Endothelial cell (in vitro differentiated cells): ENCODE results near the gene EID3. TPM values are rescaled to one million over a fixed set of nuclear protein-coding genes. Genes with fewer than 3 reads are reported as not detected.
"Not testable (repeated sequence)": the region's sequence is repeated elsewhere in the genome, so short reads cannot be mapped to it uniquely, and the experiment has no call there.

ENCODE experiments used
- DNase-seq: peaks from one replicate; pipeline ENCODE4 v3.0.0; 2021; ENCODE audit warnings: low spot score
- H3K27ac Mint-ChIP-seq: one replicate; pipeline ENCODE4 v1.8.0; 2021; ENCODE audit warnings: mixed read lengths, inconsistent platforms; ENCODE audit not compliant: unreplicated experiment
- H3K27me3 Mint-ChIP-seq: one replicate; pipeline ENCODE4 v1.8.0; 2021; ENCODE audit warnings: mild to moderate bottlenecking, moderate library complexity, mixed read lengths, inconsistent platforms; ENCODE audit not compliant: unreplicated experiment
- H3K36me3 Mint-ChIP-seq: one replicate; pipeline ENCODE4 v1.8.0; 2021; ENCODE audit warnings: mild to moderate bottlenecking, low read depth, mixed read lengths, inconsistent platforms; ENCODE audit not compliant: unreplicated experiment
- H3K4me1 Mint-ChIP-seq: one replicate; pipeline ENCODE4 v1.8.0; 2021; ENCODE audit warnings: mild to moderate bottlenecking, mixed read lengths, inconsistent platforms; ENCODE audit not compliant: unreplicated experiment
- H3K4me3 Mint-ChIP-seq: one replicate; pipeline ENCODE4 v1.8.0; 2021; ENCODE audit warnings: mild to moderate bottlenecking, mixed read lengths, inconsistent platforms; ENCODE audit not compliant: unreplicated experiment
- H3K9me3 Mint-ChIP-seq: one replicate; pipeline ENCODE4 v1.8.0; 2021; ENCODE audit warnings: mixed read lengths, inconsistent platforms; ENCODE audit not compliant: unreplicated experiment
- CTCF ChIP-seq: fragments of 200-600 bp; sonication (generic); IDR thresholded peaks from one replicate; pipeline ENCODE4 v1.5.0; 2021; ENCODE audit warnings: antibody characterized with exemption; ENCODE audit not compliant: unreplicated experiment
- total RNA-seq: library from RNA; stranded (reverse); fragmentation: NEBNext Ultra II Directional; extraction: Animal tissue kit (Norgen Biotek cat#: 25700); gene quantifications from one replicate; pipeline ENCODE4 v1.2.1, GENCODE V29; 2021; ENCODE audit not compliant: unreplicated experiment

The EID3 gene
- total RNA-seq, 1 donor from 2014 or later: 2.2 TPM

- H3K27ac Mint-ChIP-seq: no peak overlapping the region
- no peaks in the 10 kb centered on the region for H3K27me3 Mint-ChIP-seq
- peaks cover 41% of the 10 kb centered on the region for H3K36me3 Mint-ChIP-seq
- H3K4me1 Mint-ChIP-seq: no peaks in the 10 kb centered on the region
- no peaks in the 10 kb centered on the region for H3K9me3 Mint-ChIP-seq
- TF ChIP-seq CTCF: no peak
- no peak for DNase-seq
- H3K4me3 Mint-ChIP-seq: peak overlapping the region; percentile 45
Observed at GRCh38 chr12:104321949-104322348, 18.4 kb downstream of the EID3 start.

GRCh38 chr12:104322533-104322932 lies 19.0 kb downstream of the EID3 start:
- not testable (repeated sequence) for H3K9me3 Mint-ChIP-seq, H3K4me3 Mint-ChIP-seq, H3K27ac Mint-ChIP-seq, H3K4me1 Mint-ChIP-seq, H3K27me3 Mint-ChIP-seq, DNase-seq
- peaks cover 44% of the 10 kb centered on the region for H3K36me3 Mint-ChIP-seq

GRCh38 chr12:104323899-104324298 lies 20.4 kb downstream of the EID3 start:
- TF ChIP-seq CTCF: no peak
- H3K27ac Mint-ChIP-seq: no peak overlapping the region
- no peaks in the 10 kb centered on the region for H3K27me3 Mint-ChIP-seq
- H3K4me1 Mint-ChIP-seq: no peaks in the 10 kb centered on the region
- H3K36me3 Mint-ChIP-seq: peaks cover 39% of the 10 kb centered on the region
- no peaks in the 10 kb centered on the region for H3K9me3 Mint-ChIP-seq
- peak overlapping the region; percentile 66 for H3K4me3 Mint-ChIP-seq
- no peak for DNase-seq

- not testable (repeated sequence) for H3K9me3 Mint-ChIP-seq, DNase-seq, H3K4me1 Mint-ChIP-seq, H3K27ac Mint-ChIP-seq, H3K27me3 Mint-ChIP-seq, H3K4me3 Mint-ChIP-seq
- H3K36me3 Mint-ChIP-seq: peaks cover 29% of the 10 kb centered on the region
Observed at GRCh38 chr12:104328278-104328677, 24.7 kb downstream of the EID3 start.

GRCh38 chr12:104328790-104329189 lies 25.3 kb downstream of the EID3 start:
- H3K4me1 Mint-ChIP-seq: peaks cover 2% of the 10 kb centered on the region
- H3K4me3 Mint-ChIP-seq: no peak overlapping the region
- no peaks in the 10 kb centered on the region for H3K27me3 Mint-ChIP-seq
- no peaks in the 10 kb centered on the region for H3K9me3 Mint-ChIP-seq
- H3K36me3 Mint-ChIP-seq: peaks cover 28% of the 10 kb centered on the region
- no peak overlapping the region for H3K27ac Mint-ChIP-seq
- TF ChIP-seq CTCF: no peak
- no peak for DNase-seq

- Mint-ChIP-seq H3K9me3 (no peaks in the 10 kb centered on the region), H3K36me3 (peaks cover 20% of the 10 kb centered on the region), H3K27ac (no peak overlapping the region), H3K4me3 (no peak overlapping the region), H3K4me1 (peaks cover 2% of the 10 kb centered on the region), H3K27me3 (no peaks in the 10 kb centered on the region)
- TF ChIP-seq CTCF: no peak
- DNase-seq: no peak
Observed at GRCh38 chr12:104329707-104330532, 26.4 kb downstream of the EID3 start.
